ENCODE results near the gene STT3B. TPM values are rescaled to one million over a fixed set of nuclear protein-coding genes. Genes with fewer than 3 reads are reported as not detected.

Gene STT3B
- total and polyA plus RNA-seq, 2 of the 13 experiments (the other 11 are each of a cell fraction or from before 2014, with no cell fraction given), result 85.0 to 205 TPM

DNA sequence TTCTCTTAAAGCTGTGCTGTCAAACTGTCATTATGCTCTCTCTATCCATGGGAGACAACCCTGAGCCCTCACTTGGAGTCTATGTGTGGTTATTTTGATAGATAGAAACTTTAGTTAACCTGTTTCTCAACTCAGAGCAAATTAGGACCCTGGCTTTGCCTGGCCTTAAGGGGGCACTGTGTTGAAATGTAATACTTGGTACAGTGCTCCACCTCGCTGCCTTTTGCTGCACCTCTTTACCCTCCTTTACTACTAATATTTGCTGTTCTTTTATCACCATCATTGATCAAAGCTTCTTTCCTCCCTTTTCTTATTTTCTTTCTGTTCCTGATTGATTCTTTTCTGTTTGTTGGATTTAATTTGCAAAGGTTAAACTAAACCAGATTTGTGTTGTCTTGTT, 34.3 kb downstream of the STT3B start (continued):
- TF ChIP-seq, protein P1, sequence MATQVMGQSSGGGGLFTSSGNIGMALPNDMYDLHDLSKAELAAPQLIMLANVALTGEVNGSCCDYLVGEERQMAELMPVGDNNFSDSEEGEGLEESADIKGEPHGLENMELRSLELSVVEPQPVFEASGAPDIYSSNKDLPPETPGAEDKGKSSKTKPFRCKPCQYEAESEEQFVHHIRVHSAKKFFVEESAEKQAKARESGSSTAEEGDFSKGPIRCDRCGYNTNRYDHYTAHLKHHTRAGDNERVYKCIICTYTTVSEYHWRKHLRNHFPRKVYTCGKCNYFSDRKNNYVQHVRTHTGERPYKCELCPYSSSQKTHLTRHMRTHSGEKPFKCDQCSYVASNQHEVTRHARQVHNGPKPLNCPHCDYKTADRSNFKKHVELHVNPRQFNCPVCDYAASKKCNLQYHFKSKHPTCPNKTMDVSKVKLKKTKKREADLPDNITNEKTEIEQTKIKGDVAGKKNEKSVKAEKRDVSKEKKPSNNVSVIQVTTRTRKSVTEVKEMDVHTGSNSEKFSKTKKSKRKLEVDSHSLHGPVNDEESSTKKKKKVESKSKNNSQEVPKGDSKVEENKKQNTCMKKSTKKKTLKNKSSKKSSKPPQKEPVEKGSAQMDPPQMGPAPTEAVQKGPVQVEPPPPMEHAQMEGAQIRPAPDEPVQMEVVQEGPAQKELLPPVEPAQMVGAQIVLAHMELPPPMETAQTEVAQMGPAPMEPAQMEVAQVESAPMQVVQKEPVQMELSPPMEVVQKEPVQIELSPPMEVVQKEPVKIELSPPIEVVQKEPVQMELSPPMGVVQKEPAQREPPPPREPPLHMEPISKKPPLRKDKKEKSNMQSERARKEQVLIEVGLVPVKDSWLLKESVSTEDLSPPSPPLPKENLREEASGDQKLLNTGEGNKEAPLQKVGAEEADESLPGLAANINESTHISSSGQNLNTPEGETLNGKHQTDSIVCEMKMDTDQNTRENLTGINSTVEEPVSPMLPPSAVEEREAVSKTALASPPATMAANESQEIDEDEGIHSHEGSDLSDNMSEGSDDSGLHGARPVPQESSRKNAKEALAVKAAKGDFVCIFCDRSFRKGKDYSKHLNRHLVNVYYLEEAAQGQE (IDR thresholded peaks at IDR 0.05; ENCODE audit: borderline replicate concordance in 1 of 2, low read depth in 1 of 2, low read length in 2 of 2), result no peak

DNA sequence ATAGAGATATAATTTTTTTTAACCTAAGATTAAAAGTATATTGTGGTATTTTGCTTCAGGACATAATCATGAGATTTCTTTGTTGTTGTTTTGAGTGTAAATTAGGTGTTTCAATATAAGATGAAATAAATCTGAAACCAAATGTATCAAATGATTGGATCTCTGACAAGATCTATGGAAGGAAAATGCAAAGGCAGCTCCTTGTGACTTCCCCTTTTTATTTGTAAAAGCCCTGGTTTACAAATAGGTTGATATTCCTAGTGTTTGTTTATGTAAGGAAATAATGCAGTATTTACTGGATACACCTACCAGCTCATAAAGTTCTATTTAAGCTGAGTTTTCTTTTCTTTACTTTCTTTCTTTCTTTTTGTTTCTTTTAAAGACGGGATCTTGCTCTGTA, 35.9 kb downstream of the STT3B start:
- no peak for DNase-seq (ENCODE audit: low spot score)
- Histone ChIP-seq H3K36me3 (replicated peaks in 1 of 2; ENCODE audit: control insufficient read depth in 1 of 2, insufficient read depth in 2 of 2, low read length in 2 of 2) (no peaks in the 10 kb centered on the region), H3K79me2 (ENCODE audit: insufficient read depth, low read length) (peaks cover 94% of the 10 kb centered on the region), H4K20me1 (ENCODE audit: insufficient read depth, low read length) (peaks cover 66% of the 10 kb centered on the region), H3K4me3 (replicated peaks in 1 of 3; ENCODE audit: insufficient read depth in 1 of 3, low read depth in 2 of 3, low read length in 3 of 3) (no peak overlapping the region), H2AFZ (ENCODE audit: low read length) (no peak overlapping the region), H3K4me1 (ENCODE audit: insufficient read depth, low read length) (peaks cover 38% of the 10 kb centered on the region), H3K9ac (ENCODE audit: insufficient read depth, low read depth, low read length) (no peak overlapping the region), H3K4me2 (ENCODE audit: low read depth, low read length) (no peak overlapping the region), H3K27me3 (ENCODE audit: control insufficient read depth in 1 of 2, insufficient read depth in 2 of 2, low read length in 2 of 2) (no peaks in the 10 kb centered on the region), H3K27ac (ENCODE audit: extremely low read length, insufficient read depth, low read length) (no peak overlapping the region), H3K9me3 (ENCODE audit: low read length) (no peaks in the 10 kb centered on the region)
- no peak for ATAC-seq
- CTCF ChIA-PET (ENCODE audit: low intra/inter-chr PET ratio, low total read pairs), result no interaction called here
- POLR2A ChIA-PET, result interaction anchor here (1.8 kb wide), 1 partner anchor 37 kb away, joined by 5 read pairs; the partner anchor contains the start of gene STT3B
- in situ Hi-C loops (cut with HindIII; ENCODE audit: extremely low pct_ligation_motif_present, low pct_unique_long_range_greater_than_20kb) (no loop called here), intact Hi-C loops (cut with micrococcal nuclease; ENCODE audit: unreplicated experiment) (no loop called here)
- TF ChIP-seq ZNF879 (CRISPR knock-in tag; IDR thresholded peaks at IDR 0.05) (no peak), FLYWCH1 (CRISPR knock-in tag; IDR thresholded peaks at IDR 0.05) (no peak), NR1H2 (CRISPR knock-in tag; IDR thresholded peaks at IDR 0.05; ENCODE audit: borderline replicate concordance, low read depth) (no peak), ARNT2 (CRISPR knock-in tag; IDR thresholded peaks at IDR 0.05; ENCODE audit: low read depth) (no peak), ZNF234 (CRISPR knock-in tag; conservative IDR thresholded peaks at IDR 0.05) (no peak), CEBPB (IDR thresholded peaks at IDR 0.05; ENCODE audit: borderline replicate concordance, low read depth, low read length) (no peak), THAP11 (CRISPR knock-in tag; IDR thresholded peaks at IDR 0.05) (no peak), CBFB (CRISPR knock-in tag; IDR thresholded peaks at IDR 0.05) (no peak), SRSF1 (optimal IDR thresholded peaks at IDR 0.05; ENCODE audit: low read depth, low read length) (no peak)
- FAIRE-seq, result no peak
- no TSS peak for BruUV-seq (replicated peaks)
- WGBS (ENCODE audit: low lambda C conversion rate), result 100% methylated on average over 1 of the region's 1 CpG
